Measurements from ENCODE around the gene YEATS2.
"Not testable (repeated sequence)": the region's sequence is repeated elsewhere in the genome, so short reads cannot be mapped to it uniquely, and the experiment has no call there.

The YEATS2 gene

DNA sequence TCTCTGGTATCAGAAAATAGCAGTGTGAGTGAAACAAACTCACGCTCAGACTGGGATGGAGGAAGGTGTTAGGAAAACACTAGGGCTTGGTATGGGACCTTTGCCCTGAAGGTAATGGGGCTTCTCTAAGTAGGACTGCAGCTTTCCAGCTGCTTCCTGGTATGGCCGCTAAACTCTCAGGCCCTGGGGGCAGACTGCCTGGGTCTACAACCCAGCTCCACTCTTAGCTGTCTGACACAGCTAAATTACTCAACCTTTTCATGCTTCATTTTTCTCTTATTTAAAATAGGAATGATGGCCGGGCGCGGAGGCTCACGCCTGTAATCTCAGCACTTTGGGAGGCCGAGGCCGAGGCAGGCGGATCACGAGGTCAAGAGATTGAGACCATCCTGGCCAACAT is 5.2 kb upstream of the YEATS2 start:
- DNase-seq (ENCODE audit: insufficient read length) (no peak), FAIRE-seq (no peak)
- TF ChIP-seq TAF1 (IDR thresholded peaks at IDR 0.05; ENCODE audit: borderline replicate concordance, low read depth, low read length) (no peak), POLR2A (IDR thresholded peaks at IDR 0.05; ENCODE audit: low read depth, low read length) (no peak), POLR2AphosphoS5 (IDR thresholded peaks at IDR 0.05; ENCODE audit: low read depth, low read length) (no peak)

DNA sequence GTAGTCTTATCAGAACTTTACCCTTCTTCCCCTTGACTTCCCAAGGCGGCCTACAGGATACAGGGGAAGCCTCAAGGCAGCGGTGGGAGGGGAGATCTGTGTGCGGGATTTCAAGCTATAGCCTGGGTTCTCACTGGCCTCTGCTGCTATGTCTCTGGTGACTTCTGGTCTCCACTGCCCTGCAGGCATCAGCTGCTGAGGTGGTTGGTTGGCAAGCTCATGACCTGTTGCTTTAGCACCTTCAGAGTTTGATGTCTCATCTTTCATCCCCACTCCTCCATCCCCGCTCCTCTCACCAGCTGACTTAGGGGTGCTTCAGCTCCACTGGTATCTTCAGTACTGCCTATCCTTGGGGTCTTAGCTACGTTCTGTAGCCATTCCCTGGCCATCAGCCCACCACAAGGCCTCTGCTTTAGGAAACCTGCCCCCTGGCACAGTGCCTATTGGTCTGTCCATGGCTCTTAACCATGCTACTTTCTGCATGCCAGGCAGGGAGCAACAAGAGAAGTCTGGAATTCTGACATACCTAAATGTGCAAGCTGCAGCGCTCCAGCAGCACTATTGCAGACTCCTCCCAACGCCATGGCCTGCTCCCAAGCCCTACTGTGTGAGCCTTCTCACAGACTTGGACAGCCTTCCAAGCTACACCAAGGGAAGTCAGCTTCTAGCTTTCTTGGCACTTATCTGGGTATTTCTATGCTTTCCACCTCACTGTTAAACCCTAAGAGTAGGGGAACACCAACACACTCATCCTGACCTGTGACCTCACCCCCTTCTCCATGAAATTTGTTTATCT is 1.8 kb upstream of the YEATS2 start:
- DNase-seq (ENCODE audit: insufficient read length) (no peak), FAIRE-seq (no peak)
- TF ChIP-seq POLR2A (IDR thresholded peaks at IDR 0.05; ENCODE audit: low read depth, low read length), result no peak
- no peak for TF ChIP-seq POLR2AphosphoS5 (IDR thresholded peaks at IDR 0.05; ENCODE audit: low read depth, low read length)
- TF ChIP-seq TAF1 (IDR thresholded peaks at IDR 0.05; ENCODE audit: borderline replicate concordance, low read depth, low read length), result no peak

DNA sequence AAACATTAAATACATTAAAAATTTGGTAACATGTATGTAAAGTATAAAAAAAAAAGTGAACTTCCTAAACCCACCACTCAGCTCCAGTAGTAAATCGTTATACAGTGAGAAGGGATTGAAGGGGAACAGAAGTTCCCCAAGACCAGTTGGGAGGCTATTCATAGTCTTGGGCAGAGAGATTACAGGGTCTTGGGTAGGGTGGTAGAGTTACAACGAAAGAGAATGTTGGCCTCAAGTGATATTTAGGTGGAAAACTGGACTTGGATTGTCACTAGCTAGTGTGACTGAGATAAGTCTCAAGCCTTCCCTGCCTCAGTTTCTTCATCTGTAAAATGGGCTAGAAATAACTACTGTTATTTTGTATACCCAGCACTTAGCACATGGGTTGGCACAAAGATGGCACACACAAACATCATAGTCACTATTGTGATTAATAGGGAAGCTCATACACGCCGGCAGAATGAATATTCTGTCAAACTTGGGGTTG is 431 bp upstream of the YEATS2 start:
- FAIRE-seq (no peak), DNase-seq (ENCODE audit: insufficient read length) (no peak)
- TF ChIP-seq POLR2AphosphoS5 (IDR thresholded peaks at IDR 0.05; ENCODE audit: low read depth, low read length) (no peak), TAF1 (IDR thresholded peaks at IDR 0.05; ENCODE audit: borderline replicate concordance, low read depth, low read length) (no peak), POLR2A (IDR thresholded peaks at IDR 0.05; ENCODE audit: low read depth, low read length) (no peak)

DNA sequence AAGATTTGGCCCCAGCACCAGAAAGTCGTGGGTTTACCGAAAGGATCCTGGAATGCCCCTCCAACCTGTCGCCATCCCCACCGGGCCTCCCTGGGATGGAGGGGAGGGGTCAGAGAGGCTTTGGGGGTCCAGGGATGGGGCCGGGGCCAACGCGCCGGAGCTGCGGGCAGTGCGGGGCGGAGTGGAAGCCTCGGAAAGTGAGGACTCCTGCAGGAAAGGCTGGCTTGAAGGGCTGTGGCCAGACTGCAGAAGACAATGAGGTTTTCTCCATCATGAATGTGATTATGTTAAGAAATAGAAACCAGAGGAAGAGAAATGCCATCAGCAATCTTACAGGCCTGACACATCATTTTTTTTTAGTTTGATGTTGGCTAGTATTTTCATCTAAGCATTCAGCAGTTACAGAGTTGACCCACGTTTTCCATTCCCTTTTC is 738 bp downstream of the YEATS2 start:
- TF ChIP-seq POLR2A (IDR thresholded peaks at IDR 0.05; ENCODE audit: low read depth, low read length) (no peak), POLR2AphosphoS5 (IDR thresholded peaks at IDR 0.05; ENCODE audit: low read depth, low read length) (no peak), TAF1 (IDR thresholded peaks at IDR 0.05; ENCODE audit: borderline replicate concordance, low read depth, low read length) (no peak)
- no peak for DNase-seq (ENCODE audit: insufficient read length)
- no peak for FAIRE-seq

DNA sequence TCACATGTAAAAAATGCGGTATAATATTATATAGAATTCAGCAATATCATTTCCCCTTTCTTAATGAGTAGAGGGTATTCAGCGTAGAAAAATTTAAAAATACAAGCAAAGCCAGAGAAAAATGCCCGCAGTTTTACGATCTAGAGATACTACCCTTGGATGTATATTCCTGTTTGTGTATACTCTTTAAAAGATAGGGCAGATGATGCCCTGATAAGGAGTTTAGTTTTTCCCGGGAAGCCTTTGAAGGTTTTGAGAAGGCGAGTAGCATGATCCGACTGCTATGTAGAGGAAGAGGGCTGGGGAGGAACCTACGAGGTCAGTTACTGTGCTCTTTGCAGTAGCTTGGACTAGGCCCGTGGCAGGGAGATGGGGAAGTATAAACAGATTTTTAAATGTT is 1.2 kb downstream of the YEATS2 start:
- TF ChIP-seq POLR2A (IDR thresholded peaks at IDR 0.05; ENCODE audit: low read depth, low read length), result no peak
- no peak for TF ChIP-seq POLR2AphosphoS5 (IDR thresholded peaks at IDR 0.05; ENCODE audit: low read depth, low read length)
- no peak for TF ChIP-seq TAF1 (IDR thresholded peaks at IDR 0.05; ENCODE audit: borderline replicate concordance, low read depth, low read length)
- no peak for FAIRE-seq
- DNase-seq (ENCODE audit: insufficient read length), result no peak

DNA sequence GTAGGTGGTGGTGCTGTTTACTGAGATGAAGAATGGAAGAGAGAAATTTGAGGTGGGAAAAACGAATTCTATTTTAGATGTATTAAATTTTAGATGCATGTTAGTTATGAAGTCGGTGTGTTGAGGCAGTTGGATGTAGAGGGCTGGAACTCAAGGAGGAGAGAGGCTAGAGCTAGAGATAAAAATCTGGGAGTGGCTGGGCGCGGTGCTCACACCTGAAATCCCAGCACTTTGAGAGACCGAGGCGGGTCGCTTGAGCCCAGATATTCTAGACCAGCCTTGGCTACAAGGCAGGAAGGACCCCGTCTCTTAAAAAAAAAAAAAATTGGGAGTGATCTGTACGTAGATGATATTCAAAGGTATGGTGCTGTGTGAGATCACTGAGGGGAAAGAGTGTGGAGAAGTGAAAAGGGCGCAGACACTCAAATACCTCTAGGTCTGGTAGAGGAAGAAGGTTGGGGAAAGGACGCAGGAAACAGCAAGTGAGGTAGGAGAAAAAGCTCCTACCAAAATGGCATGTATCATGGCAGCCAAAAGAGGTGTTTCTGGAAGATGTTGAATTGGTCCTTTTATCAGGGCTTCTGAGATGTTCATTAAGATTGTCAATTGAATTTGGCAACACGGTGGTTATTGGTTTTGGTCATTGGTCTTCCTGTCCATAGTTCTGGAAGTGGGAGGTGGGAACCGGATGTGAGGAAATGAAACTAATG is 1.8 kb downstream of the YEATS2 start:
- FAIRE-seq (no peak), DNase-seq (ENCODE audit: insufficient read length) (no peak)
- TF ChIP-seq TAF1 (IDR thresholded peaks at IDR 0.05; ENCODE audit: borderline replicate concordance, low read depth, low read length), result no peak
- no peak for TF ChIP-seq POLR2A (IDR thresholded peaks at IDR 0.05; ENCODE audit: low read depth, low read length)
- TF ChIP-seq POLR2AphosphoS5 (IDR thresholded peaks at IDR 0.05; ENCODE audit: low read depth, low read length), result no peak

DNA sequence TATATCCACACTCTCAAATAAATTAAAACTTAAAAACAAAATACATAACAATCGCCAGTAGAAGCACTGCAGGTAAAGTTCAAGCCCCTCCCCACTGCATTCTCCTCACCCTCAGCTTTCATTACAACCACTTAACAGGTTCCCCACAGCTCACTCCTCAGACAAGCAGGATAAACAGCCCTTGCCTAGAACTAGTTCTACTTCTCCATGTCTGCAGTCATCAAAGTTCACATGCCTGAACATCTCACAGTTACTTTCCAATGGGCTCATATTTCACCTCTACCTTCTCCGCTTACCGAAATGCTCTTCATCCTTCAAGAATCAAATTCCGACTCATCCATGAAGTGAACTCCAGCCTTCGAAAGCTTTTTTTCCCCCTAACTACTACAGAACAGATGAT is 4.1 kb downstream of the YEATS2 start:
- FAIRE-seq (no peak), DNase-seq (ENCODE audit: insufficient read length) (no peak)
- TF ChIP-seq POLR2A (IDR thresholded peaks at IDR 0.05; ENCODE audit: low read depth, low read length) (no peak), TAF1 (IDR thresholded peaks at IDR 0.05; ENCODE audit: borderline replicate concordance, low read depth, low read length) (no peak), POLR2AphosphoS5 (IDR thresholded peaks at IDR 0.05; ENCODE audit: low read depth, low read length) (no peak)

DNA sequence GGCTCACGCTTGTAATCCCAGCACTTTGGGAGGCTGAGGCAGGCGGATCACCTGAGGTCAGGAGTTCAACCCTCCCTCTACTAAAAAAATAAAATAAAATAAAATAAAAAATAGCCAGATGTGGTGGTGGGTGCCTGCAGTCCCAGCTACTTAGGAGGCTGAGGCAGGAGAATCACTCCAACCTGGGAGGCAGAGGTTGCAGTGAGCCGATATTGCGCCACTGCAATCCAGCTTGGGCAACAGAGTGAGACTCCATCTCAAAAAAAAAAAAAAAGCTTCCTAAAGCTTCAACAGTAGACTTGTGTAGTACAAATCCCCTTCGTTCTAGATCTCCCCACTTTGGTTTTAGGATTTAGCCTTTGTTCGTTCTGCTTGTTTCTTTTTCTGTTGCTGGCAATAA is 6.3 kb downstream of the YEATS2 start:
- FAIRE-seq; DNase-seq (ENCODE audit: insufficient read length): not testable (repeated sequence)

DNA sequence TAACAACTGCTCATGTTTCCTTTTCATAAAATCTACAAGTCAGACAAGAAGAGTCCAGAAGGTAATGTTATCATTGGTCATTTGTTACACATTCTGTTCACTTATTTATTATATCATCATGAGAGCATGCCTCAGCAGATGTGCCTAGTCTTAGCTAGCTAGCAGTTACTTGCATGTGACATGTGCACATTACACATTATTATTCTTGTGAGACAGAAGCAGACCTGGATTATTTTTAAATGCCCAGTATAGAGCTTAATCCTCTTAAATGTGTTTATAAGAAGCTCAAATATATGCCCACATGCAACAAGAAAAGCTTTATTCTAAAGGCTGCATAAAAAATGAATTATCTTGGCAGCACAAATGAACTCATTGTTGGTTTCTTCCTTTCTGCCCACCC is 12.6 kb downstream of the YEATS2 start:
- DNase-seq (ENCODE audit: insufficient read length), result no peak
- TF ChIP-seq TAF1 (IDR thresholded peaks at IDR 0.05; ENCODE audit: borderline replicate concordance, low read depth, low read length), result no peak
- no peak for FAIRE-seq

DNA sequence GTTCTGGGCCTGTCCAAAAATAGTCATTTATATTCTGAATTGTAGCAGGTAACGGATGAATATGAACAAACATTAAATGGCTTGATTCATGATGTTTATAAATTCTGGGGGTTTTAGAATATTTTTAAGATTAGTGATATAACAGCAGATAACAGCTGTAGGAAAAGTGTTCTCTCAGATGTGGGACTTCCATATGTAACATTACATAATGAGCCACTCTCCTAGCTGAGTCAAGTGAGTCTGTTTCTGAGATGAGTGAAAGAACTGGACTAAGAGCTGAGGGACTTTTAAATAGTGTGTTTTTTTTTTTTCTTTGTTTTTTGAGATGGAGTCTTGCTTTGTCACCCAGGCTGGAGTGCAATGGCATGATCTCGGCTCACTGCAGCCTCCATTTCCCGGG is 13.9 kb downstream of the YEATS2 start:
- FAIRE-seq (no peak), DNase-seq (ENCODE audit: insufficient read length) (no peak)
- TF ChIP-seq TAF1 (IDR thresholded peaks at IDR 0.05; ENCODE audit: borderline replicate concordance, low read depth, low read length) (no peak), POLR2AphosphoS5 (IDR thresholded peaks at IDR 0.05; ENCODE audit: low read depth, low read length) (no peak), POLR2A (IDR thresholded peaks at IDR 0.05; ENCODE audit: low read depth, low read length) (no peak)

DNA sequence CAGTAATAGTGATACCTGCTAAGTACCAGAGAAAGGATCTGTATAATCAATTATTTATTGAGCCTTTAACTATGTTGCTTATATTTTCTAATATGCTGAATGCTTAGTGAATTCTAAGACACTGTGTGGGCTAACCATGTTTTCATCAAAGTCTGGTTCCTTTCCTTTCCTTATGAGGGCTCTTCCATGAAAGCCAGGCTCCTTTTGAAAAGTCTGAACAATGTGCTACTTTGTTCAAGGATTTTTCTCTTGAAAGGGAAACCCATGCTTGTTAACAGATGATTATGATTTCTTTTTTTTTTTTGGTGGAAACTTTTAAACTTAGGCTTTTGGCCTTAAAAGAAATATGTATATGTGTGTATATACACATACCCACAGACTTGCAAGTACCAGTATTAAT is 17.0 kb downstream of the YEATS2 start:
- no peak for FAIRE-seq
- TF ChIP-seq POLR2AphosphoS5 (IDR thresholded peaks at IDR 0.05; ENCODE audit: low read depth, low read length) (no peak), TAF1 (IDR thresholded peaks at IDR 0.05; ENCODE audit: borderline replicate concordance, low read depth, low read length) (no peak), POLR2A (IDR thresholded peaks at IDR 0.05; ENCODE audit: low read depth, low read length) (no peak)
- DNase-seq (ENCODE audit: insufficient read length), result no peak

DNA sequence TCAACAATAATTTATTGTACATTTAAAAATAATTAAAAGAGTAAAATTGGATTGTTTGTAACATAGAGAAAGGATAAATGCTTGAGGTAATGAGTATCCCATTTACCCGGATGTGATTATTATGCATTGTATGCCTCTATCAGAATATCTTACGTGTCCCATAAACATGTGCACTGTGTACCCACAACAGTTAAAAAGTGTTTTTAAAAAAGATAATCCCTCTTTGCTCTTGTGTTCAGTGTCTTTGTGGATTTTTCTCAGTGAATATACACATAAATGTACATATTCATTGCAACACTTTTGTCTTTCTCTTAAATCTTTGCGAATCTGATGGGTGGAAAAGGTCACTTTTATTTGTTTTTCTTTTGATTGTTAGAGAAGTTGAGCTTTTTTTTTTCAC is 20.4 kb downstream of the YEATS2 start:
- no peak for DNase-seq (ENCODE audit: insufficient read length)
- FAIRE-seq, result no peak
- TF ChIP-seq TAF1 (IDR thresholded peaks at IDR 0.05; ENCODE audit: borderline replicate concordance, low read depth, low read length), result no peak
